ENCODE results near the gene GPR3.

DNA sequence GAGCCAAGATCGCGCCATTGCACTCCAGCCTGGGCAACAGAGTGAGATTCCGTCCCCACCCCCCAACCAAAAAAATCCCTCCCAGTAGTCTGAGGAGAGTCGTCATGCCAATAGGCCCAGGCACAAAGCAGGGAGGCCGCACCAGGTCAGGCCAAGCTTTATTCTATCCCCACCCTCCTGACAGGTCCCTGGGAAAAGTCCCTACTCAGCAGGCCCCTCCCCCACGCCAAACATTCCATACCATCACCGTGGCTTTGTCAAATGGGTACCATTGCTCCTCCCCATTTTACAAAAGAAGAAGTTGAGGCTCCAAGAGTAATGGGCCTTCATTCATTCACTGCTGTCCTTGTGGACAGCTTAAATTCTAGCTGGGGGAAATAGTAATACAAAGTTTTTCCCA is 5.3 kb downstream of the GPR3 start:
- TF ChIP-seq TAF1 (conservative IDR thresholded peaks at IDR 0.05) (no peak), RXRA (IDR thresholded peaks at IDR 0.05) (no peak), RAD21 (IDR thresholded peaks at IDR 0.05) (no peak), JUND (IDR thresholded peaks at IDR 0.05) (no peak), YY1 (IDR thresholded peaks at IDR 0.05) (no peak)
- TF ChIP-seq, protein P1, sequence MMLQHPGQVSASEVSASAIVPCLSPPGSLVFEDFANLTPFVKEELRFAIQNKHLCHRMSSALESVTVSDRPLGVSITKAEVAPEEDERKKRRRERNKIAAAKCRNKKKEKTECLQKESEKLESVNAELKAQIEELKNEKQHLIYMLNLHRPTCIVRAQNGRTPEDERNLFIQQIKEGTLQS (IDR thresholded peaks at IDR 0.05), result no peak
- TF ChIP-seq, protein P2, sequence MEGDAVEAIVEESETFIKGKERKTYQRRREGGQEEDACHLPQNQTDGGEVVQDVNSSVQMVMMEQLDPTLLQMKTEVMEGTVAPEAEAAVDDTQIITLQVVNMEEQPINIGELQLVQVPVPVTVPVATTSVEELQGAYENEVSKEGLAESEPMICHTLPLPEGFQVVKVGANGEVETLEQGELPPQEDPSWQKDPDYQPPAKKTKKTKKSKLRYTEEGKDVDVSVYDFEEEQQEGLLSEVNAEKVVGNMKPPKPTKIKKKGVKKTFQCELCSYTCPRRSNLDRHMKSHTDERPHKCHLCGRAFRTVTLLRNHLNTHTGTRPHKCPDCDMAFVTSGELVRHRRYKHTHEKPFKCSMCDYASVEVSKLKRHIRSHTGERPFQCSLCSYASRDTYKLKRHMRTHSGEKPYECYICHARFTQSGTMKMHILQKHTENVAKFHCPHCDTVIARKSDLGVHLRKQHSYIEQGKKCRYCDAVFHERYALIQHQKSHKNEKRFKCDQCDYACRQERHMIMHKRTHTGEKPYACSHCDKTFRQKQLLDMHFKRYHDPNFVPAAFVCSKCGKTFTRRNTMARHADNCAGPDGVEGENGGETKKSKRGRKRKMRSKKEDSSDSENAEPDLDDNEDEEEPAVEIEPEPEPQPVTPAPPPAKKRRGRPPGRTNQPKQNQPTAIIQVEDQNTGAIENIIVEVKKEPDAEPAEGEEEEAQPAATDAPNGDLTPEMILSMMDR (IDR thresholded peaks at IDR 0.05; ENCODE audit: low read depth, low read length, missing input control), result no peak
